GM21515 (cell line): Measurements from ENCODE around the gene GTF2H2C_2.
"Not testable (repeated sequence)": the region's sequence is repeated elsewhere in the genome, so short reads cannot be mapped to it uniquely, and the experiment has no call there.

ENCODE experiments used
- ATAC-seq: cut with Tn5 transposase; IDR thresholded peaks from one replicate; pipeline ENCODE4 v1.9.1; 2021; ENCODE audit not compliant: unreplicated experiment

The GTF2H2C_2 gene

GRCh38 chr5:70415117-70415516 is at the start of gene GTF2H2C_2:
GTF2H2C_2 (plus strand) TSS chr5:70415368.
- peak; percentile 98 for ATAC-seq

DNA sequence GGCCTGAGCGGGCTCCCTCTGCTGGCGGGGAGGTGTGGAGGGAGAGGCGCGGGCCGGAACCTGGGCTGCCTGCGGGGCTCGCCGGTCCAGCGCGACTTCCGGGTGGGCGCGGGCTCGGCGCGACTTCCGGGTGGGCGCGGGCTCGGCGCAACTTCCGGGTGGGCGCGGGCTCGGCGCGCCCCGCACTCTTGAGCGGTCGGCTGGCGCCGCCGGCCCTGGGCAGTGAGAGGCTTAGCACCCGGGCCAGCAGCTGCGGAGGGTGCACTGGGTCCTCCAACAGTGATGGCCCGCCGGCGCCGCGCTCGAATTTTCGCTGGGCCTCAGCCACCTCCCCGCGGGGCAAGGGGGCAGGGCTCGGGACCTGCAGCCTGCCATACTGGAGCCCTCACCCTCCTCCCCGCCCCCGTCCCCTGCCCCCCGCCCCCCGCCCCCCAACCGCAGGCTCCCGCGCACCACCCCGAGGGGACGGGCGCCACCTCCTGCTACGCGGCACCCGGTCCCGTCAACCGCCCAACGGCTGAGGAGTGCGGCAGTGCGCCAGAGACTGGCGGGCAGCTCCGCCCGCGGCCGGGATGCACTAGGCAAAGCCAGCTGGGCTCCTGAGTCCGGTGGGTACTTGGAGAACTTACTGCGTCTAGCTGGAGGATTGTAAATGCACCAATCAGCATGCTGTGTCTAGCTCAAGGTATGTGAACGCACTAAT is 14.0 kb upstream of the GTF2H2C_2 start:
- not testable (repeated sequence) for ATAC-seq

DNA sequence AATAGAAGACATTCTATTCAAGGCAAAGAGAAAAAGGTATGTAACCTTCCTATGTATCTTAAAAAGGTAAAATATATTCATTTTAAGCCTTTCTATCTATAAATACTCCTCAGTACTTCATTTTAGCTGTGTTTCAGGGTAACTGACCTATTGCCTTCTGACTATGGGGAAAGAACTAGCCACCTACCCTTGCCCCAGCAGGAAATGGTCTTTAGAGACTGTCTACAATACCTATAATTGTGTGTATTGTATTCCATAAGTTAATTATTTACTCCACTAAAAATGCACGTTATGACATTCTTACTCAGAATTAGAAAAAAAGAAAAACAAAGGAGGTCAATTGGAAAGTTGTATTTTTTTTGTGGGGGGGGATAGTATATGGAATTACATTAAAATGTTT is 6.2 kb downstream of the GTF2H2C_2 start:
- ATAC-seq, result not testable (repeated sequence)

GRCh38 chr5:70423215-70423614 is 8.0 kb downstream of the GTF2H2C_2 start:
- ATAC-seq, result not testable (repeated sequence)

- not testable (repeated sequence) for ATAC-seq
Measured at GRCh38 chr5:70438518-70438917, 23.4 kb downstream of the GTF2H2C_2 start.

DNA sequence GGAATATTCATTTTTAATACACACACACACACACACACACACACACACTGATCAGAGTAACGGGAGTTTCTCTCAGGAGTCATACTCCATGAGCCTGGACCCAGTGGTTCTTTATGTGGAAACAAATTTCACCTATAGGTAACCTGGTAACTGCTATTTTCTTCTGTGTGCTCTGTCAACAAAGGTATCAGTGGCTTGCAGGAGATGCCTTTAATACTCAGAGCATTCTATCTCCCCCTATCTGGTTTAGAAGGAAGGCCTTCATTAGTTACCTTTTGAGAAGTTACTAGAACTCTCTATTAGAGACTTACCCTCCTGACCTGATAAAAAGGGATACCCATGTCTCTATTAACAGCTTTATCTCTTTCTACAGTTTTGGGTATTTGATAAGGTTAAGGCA is 34.4 kb downstream of the GTF2H2C_2 start:
- not testable (repeated sequence) for ATAC-seq

GRCh38 chr5:70451249-70451984 is 36.2 kb downstream of the GTF2H2C_2 start:
- not testable (repeated sequence) for ATAC-seq

DNA sequence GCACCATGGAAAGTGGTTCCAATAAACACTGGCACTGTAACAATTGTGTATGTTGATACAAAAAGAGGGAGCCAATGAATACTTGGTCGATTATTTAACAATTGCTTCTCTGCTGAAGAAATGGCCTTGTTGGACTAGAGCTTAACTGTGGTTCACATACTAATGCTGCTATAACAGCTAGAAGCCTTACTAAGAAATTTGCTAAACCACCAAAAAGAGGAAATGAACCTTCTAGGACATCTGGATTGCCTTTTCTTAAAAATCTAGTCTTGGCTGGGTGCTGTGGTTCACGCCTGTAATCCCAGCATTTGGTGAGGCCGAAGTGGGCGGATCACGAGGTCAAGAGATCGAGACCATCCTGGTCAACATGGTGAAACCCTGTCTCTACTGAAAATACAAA is 41.9 kb downstream of the GTF2H2C_2 start:
- ATAC-seq, result peak; percentile 95

- ATAC-seq, result not testable (repeated sequence)
Measured at GRCh38 chr5:70459188-70459587, 44.0 kb downstream of the GTF2H2C_2 start.

DNA sequence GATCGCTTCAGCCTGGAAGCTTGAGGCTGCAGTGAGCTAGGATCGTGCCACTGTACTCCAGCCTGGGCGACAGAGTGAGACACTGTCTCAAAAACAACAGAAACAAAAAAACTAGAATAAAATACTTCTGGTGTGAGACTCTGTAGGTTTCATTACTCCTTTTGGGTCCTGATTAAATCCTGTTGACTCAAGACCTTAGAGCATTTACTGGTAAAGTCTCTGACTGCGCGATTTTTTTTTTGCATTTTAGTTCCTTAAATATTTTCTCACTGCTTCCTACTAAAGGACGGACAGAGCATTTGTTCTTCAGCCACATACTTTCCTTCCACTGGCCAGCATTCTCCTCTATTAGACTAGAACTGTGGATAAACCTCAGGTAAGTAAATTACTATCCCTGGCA is 46.8 kb downstream of the GTF2H2C_2 start:
- not testable (repeated sequence) for ATAC-seq

DNA sequence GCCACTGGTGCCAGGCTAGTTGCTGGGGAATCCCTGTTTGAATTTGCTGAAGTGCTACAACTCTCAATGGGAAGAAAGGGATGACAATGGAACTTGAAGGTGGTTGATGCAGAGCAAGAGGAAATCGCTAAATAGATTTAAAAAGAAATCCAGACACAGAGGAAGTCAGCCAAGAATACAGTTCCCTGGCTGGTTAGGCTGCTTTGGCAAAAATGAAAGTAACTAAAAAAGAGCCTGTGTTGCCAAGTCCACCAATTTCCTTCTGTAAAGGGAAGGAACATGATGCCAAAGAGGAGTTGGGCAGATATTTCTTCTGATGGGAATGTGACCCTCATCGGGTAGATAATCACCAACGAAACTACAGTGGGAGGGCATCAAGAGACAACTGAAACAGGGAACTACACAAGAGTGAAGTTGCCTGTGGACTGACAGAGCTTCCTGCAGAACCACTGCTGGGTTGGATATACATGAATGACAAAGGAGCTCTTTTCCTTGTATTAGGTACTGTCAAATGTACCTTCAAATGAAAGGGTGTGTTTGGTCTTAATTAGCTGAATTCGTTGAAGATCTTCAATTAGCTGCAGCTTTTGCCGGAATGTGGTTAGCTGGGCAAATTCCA is 49.0 kb downstream of the GTF2H2C_2 start:
- ATAC-seq, result not testable (repeated sequence)

DNA sequence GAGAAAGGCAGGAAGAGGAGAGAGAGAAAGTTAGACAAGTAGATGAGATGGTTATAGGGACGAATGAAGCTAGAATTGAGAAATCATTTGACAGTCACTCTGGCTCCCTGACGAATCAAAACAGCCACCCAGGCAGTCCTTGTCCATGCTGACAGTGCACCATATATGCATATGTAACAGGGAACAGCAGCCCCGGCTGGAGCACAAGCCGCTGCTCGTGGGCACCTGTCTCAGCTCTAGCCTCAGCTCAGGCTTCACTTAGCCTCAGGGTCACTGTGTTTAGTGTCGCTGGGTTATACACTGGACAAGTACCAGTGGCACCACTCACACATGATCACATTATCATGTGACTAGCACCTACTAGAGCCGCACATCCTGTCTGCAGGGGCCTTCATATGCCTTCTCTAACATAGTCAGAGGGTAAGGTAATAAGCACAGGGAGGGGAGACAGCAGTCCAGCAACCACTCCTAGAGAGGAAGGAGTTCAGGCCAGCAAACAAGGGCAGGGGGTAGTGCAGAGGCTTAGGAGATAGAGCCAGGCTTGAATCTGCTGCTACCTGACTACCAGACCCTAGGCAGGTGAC is 54.9 kb downstream of the GTF2H2C_2 start:
- not testable (repeated sequence) for ATAC-seq
